Neural crest cell (in vitro differentiated cells): ENCODE data around the gene TTC23. TPM values are rescaled to one million over a fixed set of nuclear protein-coding genes. Genes with fewer than 3 reads are reported as not detected.

Experiments used
- DNase-seq: peaks from one replicate; pipeline ENCODE4 v3.0.0; 2021; ENCODE audit warnings: low read depth, mixed read lengths, low spot score
- H3K27ac Mint-ChIP-seq: one replicate; pipeline ENCODE4 v1.8.0; 2021; ENCODE audit warnings: mild to moderate bottlenecking, mixed read lengths; ENCODE audit not compliant: unreplicated experiment
- H3K27me3 Mint-ChIP-seq: 2 replicates; pipeline ENCODE4 v1.8.0; 2021; ENCODE audit warnings: low read depth, mild to moderate bottlenecking, mixed read lengths
- H3K36me3 Mint-ChIP-seq: 2 replicates; pipeline ENCODE4 v1.8.0; 2021; ENCODE audit warnings: low read depth, mild to moderate bottlenecking, mixed read lengths
- H3K4me1 Mint-ChIP-seq: 2 replicates; pipeline ENCODE4 v1.8.0; 2021; ENCODE audit warnings: mixed read lengths
- H3K4me3 Mint-ChIP-seq: one replicate; pipeline ENCODE4 v1.8.0; 2021; ENCODE audit warnings: mild to moderate bottlenecking, mixed read lengths
- H3K9me3 Mint-ChIP-seq: 2 replicates; pipeline ENCODE4 v1.8.0; 2021; ENCODE audit warnings: mixed read lengths
- CTCF ChIP-seq: fragments of 200-600 bp; sonication (generic); conservative IDR thresholded peaks from 2 replicates; pipeline ENCODE4 v1.5.0; 2021; ENCODE audit warnings: antibody characterized with exemption, mild to moderate bottlenecking
- total RNA-seq: library from RNA; stranded (reverse); gene quantifications from 2 replicates; pipeline ENCODE4 v1.2.1, GENCODE V29; 2021

Gene TTC23
- total RNA-seq, 1 donor from 2014 or later, result 25.7 TPM

GRCh38 chr15:99118801-99119546, 130.4 kb downstream of the TTC23 start:
- Mint-ChIP-seq H3K36me3 (peaks cover 4% of the 10 kb centered on the region), H3K27ac (no peak overlapping the region), H3K9me3 (no peaks in the 10 kb centered on the region), H3K4me1 (peaks cover 16% of the 10 kb centered on the region), H3K27me3 (no peaks in the 10 kb centered on the region), H3K4me3 (no peak overlapping the region)
- TF ChIP-seq CTCF, result no peak
- DNase-seq, result no peak

- H3K27me3 Mint-ChIP-seq, result no peaks in the 10 kb centered on the region
- DNase-seq, result no peak
- peak overlapping the region; percentile 8 for H3K27ac Mint-ChIP-seq
- TF ChIP-seq CTCF, result no peak
- H3K9me3 Mint-ChIP-seq, result no peaks in the 10 kb centered on the region
- H3K4me3 Mint-ChIP-seq, result no peak overlapping the region
- H3K4me1 Mint-ChIP-seq, result peaks cover 9% of the 10 kb centered on the region
- H3K36me3 Mint-ChIP-seq, result peaks cover 4% of the 10 kb centered on the region
These were observed 131.1 kb downstream of the TTC23 start for GRCh38 chr15:99118258-99118632.

GRCh38 chr15:99117563-99118257, 131.7 kb downstream of the TTC23 start:
- H3K4me3 Mint-ChIP-seq, result no peak overlapping the region
- H3K27ac Mint-ChIP-seq, result peak overlapping the region; percentile 8
- H3K9me3 Mint-ChIP-seq, result no peaks in the 10 kb centered on the region
- no peaks in the 10 kb centered on the region for H3K27me3 Mint-ChIP-seq
- TF ChIP-seq CTCF, result no peak
- no peak for DNase-seq
- peaks cover 6% of the 10 kb centered on the region for H3K4me1 Mint-ChIP-seq
- peaks cover 4% of the 10 kb centered on the region for H3K36me3 Mint-ChIP-seq

- no peak overlapping the region for H3K27ac Mint-ChIP-seq
- peaks cover 6% of the 10 kb centered on the region for H3K4me1 Mint-ChIP-seq
- peaks cover 4% of the 10 kb centered on the region for H3K36me3 Mint-ChIP-seq
- H3K4me3 Mint-ChIP-seq, result no peak overlapping the region
- no peak for TF ChIP-seq CTCF
- H3K27me3 Mint-ChIP-seq, result no peaks in the 10 kb centered on the region
- no peak for DNase-seq
- H3K9me3 Mint-ChIP-seq, result no peaks in the 10 kb centered on the region
These were observed 132.3 kb downstream of the TTC23 start for GRCh38 chr15:99117111-99117510.

- TF ChIP-seq CTCF, result no peak
- H3K27me3 Mint-ChIP-seq, result no peaks in the 10 kb centered on the region
- H3K27ac Mint-ChIP-seq, result no peak overlapping the region
- no peaks in the 10 kb centered on the region for H3K4me1 Mint-ChIP-seq
- DNase-seq, result no peak
- no peaks in the 10 kb centered on the region for H3K9me3 Mint-ChIP-seq
- no peak overlapping the region for H3K4me3 Mint-ChIP-seq
- peaks cover 4% of the 10 kb centered on the region for H3K36me3 Mint-ChIP-seq
These were observed 133.8 kb downstream of the TTC23 start for GRCh38 chr15:99115300-99116215.
